Measurements from ENCODE around the gene MAMLD1.

MAMLD1 gene

GRCh38 chrX:150482537-150483206, 119.6 kb downstream of the MAMLD1 start:
- Mint-ChIP-seq H3K27ac (peak overlapping the region; percentile 94), H3K4me1 (peaks cover 42% of the 10 kb centered on the region)

GRCh38 chrX:150483356-150483985, 120.4 kb downstream of the MAMLD1 start:
- Mint-ChIP-seq H3K27me3 (no peaks in the 10 kb centered on the region), H3K4me1 (peaks cover 34% of the 10 kb centered on the region), H3K4me3 (peak overlapping the region; percentile 64), H3K9me3 (no peaks in the 10 kb centered on the region), H3K36me3 (no peaks in the 10 kb centered on the region), H3K27ac (peak overlapping the region; percentile 94)

More at GRCh38 chrX:150482537-150483206, 119.6 kb downstream of the MAMLD1 start:
- H3K27me3 Mint-ChIP-seq: no peaks in the 10 kb centered on the region
- no peaks in the 10 kb centered on the region for H3K36me3 Mint-ChIP-seq
- H3K4me3 Mint-ChIP-seq: peak overlapping the region; percentile 64
- H3K9me3 Mint-ChIP-seq: no peaks in the 10 kb centered on the region

GRCh38 chrX:150486011-150486410, 122.9 kb downstream of the MAMLD1 start:
- peaks cover 23% of the 10 kb centered on the region for H3K4me1 Mint-ChIP-seq
- H3K4me3 Mint-ChIP-seq: no peak overlapping the region

GRCh38 chrX:150487369-150488094, 124.4 kb downstream of the MAMLD1 start:
- Mint-ChIP-seq H3K27ac (no peak overlapping the region), H3K9me3 (no peaks in the 10 kb centered on the region), H3K27me3 (no peaks in the 10 kb centered on the region), H3K4me1 (peaks cover 9% of the 10 kb centered on the region), H3K4me3 (no peak overlapping the region), H3K36me3 (no peaks in the 10 kb centered on the region)

More at GRCh38 chrX:150486011-150486410, 122.9 kb downstream of the MAMLD1 start:
- H3K27ac Mint-ChIP-seq: no peak overlapping the region
- H3K27me3 Mint-ChIP-seq: no peaks in the 10 kb centered on the region
- no peaks in the 10 kb centered on the region for H3K36me3 Mint-ChIP-seq
- no peaks in the 10 kb centered on the region for H3K9me3 Mint-ChIP-seq

- no peaks in the 10 kb centered on the region for H3K27me3 Mint-ChIP-seq
- no peak overlapping the region for H3K4me3 Mint-ChIP-seq
- no peaks in the 10 kb centered on the region for H3K36me3 Mint-ChIP-seq
- H3K9me3 Mint-ChIP-seq: no peaks in the 10 kb centered on the region
- H3K4me1 Mint-ChIP-seq: no peaks in the 10 kb centered on the region
- no peak overlapping the region for H3K27ac Mint-ChIP-seq
Measured at GRCh38 chrX:150489359-150490015, 126.4 kb downstream of the MAMLD1 start.

GRCh38 chrX:150495496-150495895, 132.4 kb downstream of the MAMLD1 start:
- H3K4me3 Mint-ChIP-seq: no peak overlapping the region
- H3K36me3 Mint-ChIP-seq: no peaks in the 10 kb centered on the region
- H3K4me1 Mint-ChIP-seq: no peaks in the 10 kb centered on the region
- H3K27ac Mint-ChIP-seq: no peak overlapping the region
- H3K27me3 Mint-ChIP-seq: no peaks in the 10 kb centered on the region
- no peaks in the 10 kb centered on the region for H3K9me3 Mint-ChIP-seq

GRCh38 chrX:150499240-150499639, 136.1 kb downstream of the MAMLD1 start:
- Mint-ChIP-seq H3K9me3 (no peaks in the 10 kb centered on the region), H3K36me3 (no peaks in the 10 kb centered on the region), H3K4me1 (no peaks in the 10 kb centered on the region), H3K27ac (no peak overlapping the region), H3K27me3 (no peaks in the 10 kb centered on the region), H3K4me3 (no peak overlapping the region)

GRCh38 chrX:150502091-150502490, 139.0 kb downstream of the MAMLD1 start:
- H3K4me1 Mint-ChIP-seq: no peaks in the 10 kb centered on the region
- H3K4me3 Mint-ChIP-seq: no peak overlapping the region
- no peaks in the 10 kb centered on the region for H3K9me3 Mint-ChIP-seq
- no peak overlapping the region for H3K27ac Mint-ChIP-seq
- H3K27me3 Mint-ChIP-seq: no peaks in the 10 kb centered on the region
- no peaks in the 10 kb centered on the region for H3K36me3 Mint-ChIP-seq

- Mint-ChIP-seq H3K36me3 (no peaks in the 10 kb centered on the region), H3K27ac (peak overlapping the region; percentile 35), H3K9me3 (no peaks in the 10 kb centered on the region), H3K4me3 (no peak overlapping the region), H3K27me3 (no peaks in the 10 kb centered on the region), H3K4me1 (no peaks in the 10 kb centered on the region)
Measured at GRCh38 chrX:150502979-150503897, 140.1 kb downstream of the MAMLD1 start.

GRCh38 chrX:150503898-150504219, 140.7 kb downstream of the MAMLD1 start:
- Mint-ChIP-seq H3K36me3 (no peaks in the 10 kb centered on the region), H3K4me3 (no peak overlapping the region), H3K9me3 (no peaks in the 10 kb centered on the region), H3K27ac (peak overlapping the region; percentile 35), H3K4me1 (no peaks in the 10 kb centered on the region), H3K27me3 (no peaks in the 10 kb centered on the region)

- Mint-ChIP-seq H3K4me3 (no peak overlapping the region), H3K27ac (no peak overlapping the region), H3K4me1 (no peaks in the 10 kb centered on the region), H3K36me3 (no peaks in the 10 kb centered on the region), H3K27me3 (no peaks in the 10 kb centered on the region), H3K9me3 (no peaks in the 10 kb centered on the region)
Measured at GRCh38 chrX:150504397-150505182, 141.5 kb downstream of the MAMLD1 start.

GRCh38 chrX:150506020-150506419, 142.9 kb downstream of the MAMLD1 start:
- Mint-ChIP-seq H3K4me3 (no peak overlapping the region), H3K27me3 (no peaks in the 10 kb centered on the region), H3K36me3 (no peaks in the 10 kb centered on the region), H3K27ac (no peak overlapping the region), H3K9me3 (no peaks in the 10 kb centered on the region), H3K4me1 (no peaks in the 10 kb centered on the region)

- no peaks in the 10 kb centered on the region for H3K9me3 Mint-ChIP-seq
- H3K27ac Mint-ChIP-seq: no peak overlapping the region
Measured at GRCh38 chrX:150506486-150506885, 143.4 kb downstream of the MAMLD1 start.

GRCh38 chrX:150507251-150507856, 144.2 kb downstream of the MAMLD1 start:
- Mint-ChIP-seq H3K4me3 (no peak overlapping the region), H3K9me3 (no peaks in the 10 kb centered on the region), H3K27ac (no peak overlapping the region), H3K27me3 (no peaks in the 10 kb centered on the region), H3K4me1 (no peaks in the 10 kb centered on the region), H3K36me3 (no peaks in the 10 kb centered on the region)

More at GRCh38 chrX:150506486-150506885, 143.4 kb downstream of the MAMLD1 start:
- Mint-ChIP-seq H3K36me3 (no peaks in the 10 kb centered on the region), H3K27me3 (no peaks in the 10 kb centered on the region), H3K4me1 (no peaks in the 10 kb centered on the region), H3K4me3 (no peak overlapping the region)
